ENCODE results near the gene LDB1. TPM values are rescaled to one million over a fixed set of nuclear protein-coding genes. Genes with fewer than 3 reads are reported as not detected.

The LDB1 gene
- total RNA-seq, 2 experiments from 2014 or later, result 50.8 to 60.9 TPM

DNA sequence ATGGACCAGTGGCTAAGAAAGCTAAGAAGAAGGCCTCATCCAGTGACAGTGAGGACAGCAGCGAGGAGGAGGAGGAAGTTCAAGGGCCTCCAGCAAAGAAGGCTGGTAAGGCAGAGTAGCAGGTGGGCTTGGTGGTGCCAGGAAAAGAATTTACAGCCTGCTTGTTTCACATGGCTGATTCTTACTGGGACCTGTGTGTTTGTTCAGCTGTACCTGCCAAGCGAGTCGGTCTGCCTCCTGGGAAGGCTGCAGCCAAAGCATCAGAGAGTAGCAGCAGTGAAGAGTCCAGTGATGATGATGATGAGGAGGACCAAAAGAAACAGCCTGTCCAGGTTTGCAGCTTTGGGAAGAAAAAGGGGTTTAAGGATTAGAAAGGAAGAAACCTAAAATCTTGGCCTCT is 37.1 kb upstream of the LDB1 start:
- CTCF ChIA-PET (ENCODE audit: unreplicated experiment), result no interaction called here
- Histone ChIP-seq H3K4me1 (ENCODE audit: insufficient read depth, low read length, poor library complexity, severe bottlenecking) (peaks cover 30% of the 10 kb centered on the region), H3K79me2 (ENCODE audit: insufficient read depth, low read depth, low read length) (peaks cover 70% of the 10 kb centered on the region), H3K27ac (ENCODE audit: low read depth, low read length, poor library complexity, severe bottlenecking) (no peak overlapping the region), H3K9me2 (ENCODE audit: insufficient read depth, low read length) (no peaks in the 10 kb centered on the region), H3K9me3 (ENCODE audit: low read length) (no peaks in the 10 kb centered on the region), H3K36me3 (ENCODE audit: insufficient read depth, low read length) (peaks cover 99% of the 10 kb centered on the region), H3K4me2 (ENCODE audit: low read length) (no peak overlapping the region), H4K20me1 (ENCODE audit: insufficient read depth, low read length) (peaks cover 19% of the 10 kb centered on the region), H2AFZ (ENCODE audit: low read length) (no peak overlapping the region), H3K4me3 (ENCODE audit: low read depth, low read length, poor library complexity, severe bottlenecking) (no peak overlapping the region)
- intact Hi-C loops (cut with micrococcal nuclease; ENCODE audit: unreplicated experiment), result no loop called here
- POLR2A ChIA-PET, result interaction anchor here (0.5 to 0.6 kb wide), 2 partner anchors 340 to 480 kb away, joined by 7 read pairs; no protein-coding TSS in a partner anchor
- no peak for DNase-seq (ENCODE audit: low spot score)
- no peak for TF ChIP-seq EZH2phosphoT487 (IDR thresholded peaks at IDR 0.05; ENCODE audit: borderline replicate concordance, low read depth, low read length)
- TF ChIP-seq, protein P1, sequence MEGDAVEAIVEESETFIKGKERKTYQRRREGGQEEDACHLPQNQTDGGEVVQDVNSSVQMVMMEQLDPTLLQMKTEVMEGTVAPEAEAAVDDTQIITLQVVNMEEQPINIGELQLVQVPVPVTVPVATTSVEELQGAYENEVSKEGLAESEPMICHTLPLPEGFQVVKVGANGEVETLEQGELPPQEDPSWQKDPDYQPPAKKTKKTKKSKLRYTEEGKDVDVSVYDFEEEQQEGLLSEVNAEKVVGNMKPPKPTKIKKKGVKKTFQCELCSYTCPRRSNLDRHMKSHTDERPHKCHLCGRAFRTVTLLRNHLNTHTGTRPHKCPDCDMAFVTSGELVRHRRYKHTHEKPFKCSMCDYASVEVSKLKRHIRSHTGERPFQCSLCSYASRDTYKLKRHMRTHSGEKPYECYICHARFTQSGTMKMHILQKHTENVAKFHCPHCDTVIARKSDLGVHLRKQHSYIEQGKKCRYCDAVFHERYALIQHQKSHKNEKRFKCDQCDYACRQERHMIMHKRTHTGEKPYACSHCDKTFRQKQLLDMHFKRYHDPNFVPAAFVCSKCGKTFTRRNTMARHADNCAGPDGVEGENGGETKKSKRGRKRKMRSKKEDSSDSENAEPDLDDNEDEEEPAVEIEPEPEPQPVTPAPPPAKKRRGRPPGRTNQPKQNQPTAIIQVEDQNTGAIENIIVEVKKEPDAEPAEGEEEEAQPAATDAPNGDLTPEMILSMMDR (conservative IDR thresholded peaks at IDR 0.05; ENCODE audit: low read length), result no peak
- BruUV-seq (replicated peaks), result no TSS peak

DNA sequence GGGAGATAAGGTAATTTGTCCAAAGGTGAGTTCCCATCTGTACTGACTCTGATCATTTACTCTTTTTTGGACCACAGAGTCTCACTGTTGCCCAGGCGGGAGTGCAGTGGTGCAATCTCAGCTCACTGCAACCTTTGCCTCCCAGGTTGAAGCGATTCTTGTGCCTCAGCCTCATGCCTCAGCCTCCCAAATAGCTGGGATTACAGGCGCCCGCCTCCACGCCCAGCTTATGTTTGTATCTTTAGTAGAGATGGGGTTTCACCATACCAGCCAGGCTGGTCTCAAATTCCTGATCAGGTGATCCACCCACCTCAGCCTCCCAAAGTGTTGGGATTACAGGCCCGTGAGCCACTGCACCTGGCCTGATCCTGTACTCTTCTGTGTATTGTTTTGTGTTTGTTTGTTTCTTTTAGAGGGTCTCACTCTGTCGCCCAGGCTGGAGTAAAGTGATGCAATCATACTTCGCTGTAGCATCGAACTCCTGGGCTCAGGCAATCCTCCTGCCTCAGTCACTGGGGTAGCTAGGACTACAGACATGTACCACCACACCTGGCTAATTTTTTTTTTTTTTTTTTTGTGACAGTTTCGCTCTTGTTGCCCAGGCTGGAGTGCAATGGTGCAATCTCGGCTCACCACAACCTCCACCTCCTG is 34.4 kb upstream of the LDB1 start:
- H2AFZ ChIP-seq (ENCODE audit: low read length), result no peak overlapping the region
- intact Hi-C loops (cut with micrococcal nuclease; ENCODE audit: unreplicated experiment), result no loop called here
- CTCF ChIA-PET (ENCODE audit: unreplicated experiment), result no interaction called here
- TF ChIP-seq, protein P1 (conservative IDR thresholded peaks at IDR 0.05; ENCODE audit: low read length), result no peak
- TF ChIP-seq EZH2phosphoT487 (IDR thresholded peaks at IDR 0.05; ENCODE audit: borderline replicate concordance, low read depth, low read length), result no peak
- no peak overlapping the region for H3K27ac ChIP-seq (ENCODE audit: low read depth, low read length, poor library complexity, severe bottlenecking)
- no TSS peak for BruUV-seq (replicated peaks)
- H3K9me2 ChIP-seq (ENCODE audit: insufficient read depth, low read length), result no peaks in the 10 kb centered on the region
- no peak for DNase-seq (ENCODE audit: low spot score)
- no peaks in the 10 kb centered on the region for H3K9me3 ChIP-seq (ENCODE audit: low read length)
- peaks cover 76% of the 10 kb centered on the region for H3K79me2 ChIP-seq (ENCODE audit: insufficient read depth, low read depth, low read length)
- H3K4me3 ChIP-seq (ENCODE audit: low read depth, low read length, poor library complexity, severe bottlenecking), result peak overlapping the region; percentile 88
- POLR2A ChIA-PET, result interaction anchor here (0.6 to 1.2 kb wide), 5 partner anchors 21 to 103 kb away, joined by 3 to 6 read pairs (median 3); no protein-coding TSS in a partner anchor
- H3K4me2 ChIP-seq (ENCODE audit: low read length), result peak overlapping the region; percentile 95
- peaks cover 19% of the 10 kb centered on the region for H4K20me1 ChIP-seq (ENCODE audit: insufficient read depth, low read length)
- peaks cover 50% of the 10 kb centered on the region for H3K4me1 ChIP-seq (ENCODE audit: insufficient read depth, low read length, poor library complexity, severe bottlenecking)
- H3K36me3 ChIP-seq (ENCODE audit: insufficient read depth, low read length), result peaks cover 95% of the 10 kb centered on the region

DNA sequence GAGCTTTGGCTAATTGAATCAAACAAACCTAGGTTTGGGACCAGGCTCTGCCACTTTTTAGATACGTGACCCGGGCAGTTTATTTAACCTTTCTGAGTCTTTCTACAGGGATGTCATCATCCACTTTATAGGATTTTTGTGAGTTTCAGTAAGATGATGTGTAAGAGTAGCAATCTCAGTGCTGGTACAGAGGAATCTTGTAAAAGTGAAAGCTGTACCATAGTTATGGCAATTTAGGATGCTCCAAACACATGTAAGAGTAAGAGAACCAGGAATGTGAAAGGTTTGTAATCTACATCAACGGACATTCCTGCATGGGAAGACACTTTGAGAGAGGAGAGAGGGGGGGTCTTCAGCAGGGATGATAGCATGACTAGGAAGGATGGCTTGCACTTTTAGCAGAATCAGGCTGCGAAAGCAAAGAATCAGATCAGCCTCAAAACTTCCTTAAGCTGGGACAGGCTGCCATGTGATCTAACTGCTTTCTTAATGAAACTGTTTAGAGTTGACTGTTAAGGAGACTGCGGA is 33.0 kb upstream of the LDB1 start:
- TF ChIP-seq EZH2phosphoT487 (IDR thresholded peaks at IDR 0.05; ENCODE audit: borderline replicate concordance, low read depth, low read length), result no peak
- TF ChIP-seq, protein P1 (conservative IDR thresholded peaks at IDR 0.05; ENCODE audit: low read length), result no peak
- Histone ChIP-seq H2AFZ (ENCODE audit: low read length) (no peak overlapping the region), H3K27ac (ENCODE audit: low read depth, low read length, poor library complexity, severe bottlenecking) (peak overlapping the region; percentile 54), H3K79me2 (ENCODE audit: insufficient read depth, low read depth, low read length) (peaks cover 66% of the 10 kb centered on the region), H3K36me3 (ENCODE audit: insufficient read depth, low read length) (peaks cover 95% of the 10 kb centered on the region), H4K20me1 (ENCODE audit: insufficient read depth, low read length) (peaks cover 19% of the 10 kb centered on the region), H3K4me1 (ENCODE audit: insufficient read depth, low read length, poor library complexity, severe bottlenecking) (peaks cover 50% of the 10 kb centered on the region), H3K9me2 (ENCODE audit: insufficient read depth, low read length) (no peaks in the 10 kb centered on the region), H3K4me2 (ENCODE audit: low read length) (peak overlapping the region; percentile 95), H3K4me3 (ENCODE audit: low read depth, low read length, poor library complexity, severe bottlenecking) (peak overlapping the region; percentile 88), H3K9me3 (ENCODE audit: low read length) (no peaks in the 10 kb centered on the region)
- intact Hi-C loops (cut with micrococcal nuclease; ENCODE audit: unreplicated experiment), result loop anchor here (2.0 kb wide), 1 partner anchor 334 kb away; the partner anchor contains the start of gene OGA
- no peak for DNase-seq (ENCODE audit: low spot score)
- no TSS peak for BruUV-seq (replicated peaks)
- ChIA-PET POLR2A (interaction anchor here (0.7 to 1.2 kb wide), 3 partner anchors 23 to 128 kb away, joined by 3 to 5 read pairs (median 3); no protein-coding TSS in a partner anchor), CTCF (ENCODE audit: unreplicated experiment) (no interaction called here)

Data from OCI-LY7 (cell line).